T-helper 1 cell (primary cell): Measurements from ENCODE around the gene DCLK3.
A peak's percentile ranks its signal among the peaks of the same experiment; 100 is the strongest.

ENCODE experiments used
- DNase-seq, 5 donors: peaks; one replicate each; pipeline ENCODE4 v3.0.0-alpha.2; 2012 to 2020

Gene DCLK3

DNA sequence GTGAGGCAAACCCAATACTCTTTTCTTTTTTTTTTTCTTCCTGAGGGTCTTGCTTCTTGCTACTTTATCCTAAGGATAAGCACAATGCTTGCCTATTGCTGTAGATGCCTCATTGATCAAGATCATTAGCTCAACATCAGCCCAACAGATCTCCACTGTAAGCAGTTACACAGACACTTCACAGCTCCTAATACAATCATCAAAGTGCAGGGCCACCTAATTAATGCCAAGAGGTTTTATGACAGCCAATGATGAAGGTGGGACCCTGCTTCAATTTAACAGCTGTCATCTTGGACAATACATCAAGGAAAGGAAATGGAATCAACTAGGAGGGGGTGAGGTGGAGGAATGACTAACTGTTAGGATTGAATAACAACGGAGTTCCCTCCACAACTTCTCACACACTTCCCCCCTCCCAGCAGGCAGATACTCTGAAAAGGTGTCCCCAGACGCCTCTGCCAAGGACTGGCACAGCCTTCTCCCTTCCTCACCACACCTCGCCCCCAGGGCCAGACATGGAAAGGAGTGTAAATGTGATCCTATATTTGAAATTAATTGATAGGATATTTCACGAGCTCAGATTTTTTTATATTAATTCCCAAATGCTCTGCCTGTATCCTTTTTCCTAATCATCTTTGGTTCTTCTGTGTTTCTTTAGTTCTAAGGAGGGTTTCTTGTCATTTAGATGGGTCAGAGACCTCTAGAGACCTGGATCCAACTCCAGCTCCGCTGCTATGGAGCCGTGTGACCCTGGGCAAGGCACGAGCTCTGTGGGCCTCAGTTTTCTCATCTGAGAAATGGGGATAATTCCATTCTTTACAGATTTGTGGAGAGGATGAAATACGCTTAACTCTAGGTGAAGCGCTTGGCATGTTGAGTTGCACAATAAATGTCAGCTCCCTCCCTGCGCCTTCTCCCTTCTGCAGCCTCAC lies 1.2 kb downstream of the DCLK3 start:
- DNase-seq: no peak

DNA sequence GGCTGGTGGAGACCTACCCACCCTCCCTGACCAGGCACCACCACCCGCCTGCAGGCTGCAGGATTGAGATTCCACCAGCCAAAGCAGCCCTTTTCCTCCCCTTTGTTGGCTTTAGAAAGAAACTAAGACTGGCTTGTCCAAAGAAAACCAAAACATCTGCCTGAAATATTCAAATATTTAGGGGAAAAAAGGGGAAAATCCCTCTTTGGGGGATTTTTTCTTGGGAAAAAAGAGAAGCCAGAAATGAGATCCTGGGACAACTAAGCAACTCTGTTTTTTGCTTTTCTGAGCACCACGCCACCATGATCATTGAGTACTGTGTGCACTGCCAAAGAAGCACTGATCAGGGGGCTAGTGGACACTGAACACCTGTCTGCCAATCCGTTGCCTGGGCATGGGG lies 2.6 kb downstream of the DCLK3 start:
- DNase-seq: no peak

DNA sequence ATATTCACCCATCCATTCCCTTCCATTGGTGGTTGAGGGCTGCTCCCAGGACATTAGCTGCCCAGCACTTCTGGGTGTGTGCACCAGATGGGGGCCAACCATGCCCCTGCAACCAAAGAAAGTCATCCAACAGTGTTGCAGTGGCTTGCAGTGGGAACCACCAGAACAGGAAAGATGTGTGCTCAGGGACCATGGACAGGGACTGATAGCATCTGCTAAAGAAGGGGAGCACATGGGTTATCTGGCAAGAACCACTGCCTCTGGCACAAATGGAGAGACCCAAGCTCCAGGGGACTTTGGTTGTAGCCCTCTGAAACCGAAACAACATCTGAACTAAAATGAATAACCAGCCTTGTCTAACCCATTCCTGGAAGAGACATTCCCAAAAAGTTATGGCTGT lies 8.1 kb downstream of the DCLK3 start:
- no peak for DNase-seq

DNA sequence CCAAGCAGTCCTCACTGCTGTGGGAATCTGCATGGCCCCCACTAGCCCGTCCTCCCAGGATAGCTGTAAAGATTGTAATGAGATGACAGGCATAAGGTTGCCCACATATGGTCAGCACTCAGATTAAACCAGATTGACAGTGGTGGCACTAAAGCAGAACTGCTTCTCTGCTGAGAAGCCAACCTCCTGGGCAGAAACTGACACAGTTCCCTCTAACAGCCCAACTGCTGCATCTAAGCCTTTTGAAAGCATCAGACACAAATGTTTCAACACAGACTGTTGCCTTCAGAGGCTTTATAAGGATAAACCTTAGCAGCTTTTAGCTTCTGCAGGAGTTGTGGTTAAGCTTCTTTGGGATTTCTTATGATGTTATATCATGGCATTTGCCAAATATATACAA lies 13.0 kb downstream of the DCLK3 start:
- DNase-seq: no peak

DNA sequence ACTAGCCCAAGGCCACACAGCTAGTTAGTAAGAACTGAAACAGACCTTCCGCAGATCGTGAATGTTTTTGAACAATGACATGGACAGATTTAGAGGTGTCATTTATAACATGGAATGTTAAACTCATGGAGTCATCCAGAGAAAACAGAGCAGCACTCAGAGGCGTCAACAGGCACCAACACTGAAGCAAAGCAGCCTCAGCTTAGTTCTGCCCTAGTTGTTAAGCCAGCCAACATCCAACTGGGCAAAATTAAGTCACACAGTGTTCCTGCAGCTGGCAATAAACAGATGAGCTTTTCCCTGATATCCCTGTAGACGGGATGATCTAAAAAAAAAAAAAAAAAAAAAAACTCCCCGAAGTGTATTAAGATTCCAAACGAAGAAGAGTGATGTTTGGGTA lies 13.6 kb downstream of the DCLK3 start:
- DNase-seq: no peak

DNA sequence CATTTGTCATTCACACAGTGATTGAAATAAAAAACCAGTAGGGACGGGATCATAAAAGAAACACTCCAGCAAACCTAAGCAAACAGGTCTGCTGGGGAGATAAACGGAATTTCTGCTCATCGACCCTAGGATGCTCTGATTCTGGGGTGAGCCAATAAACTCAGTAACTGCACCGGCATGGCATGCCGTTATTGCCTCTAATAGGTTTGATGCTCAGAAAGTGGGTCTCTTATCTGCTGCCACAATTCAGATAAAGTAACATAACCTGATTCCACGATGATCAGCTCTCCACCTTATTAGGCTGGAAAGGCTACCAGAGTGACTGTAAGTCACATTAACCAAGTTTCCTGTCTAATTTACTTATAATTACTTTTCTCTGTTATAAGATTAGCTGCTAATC lies 19.6 kb downstream of the DCLK3 start:
- no peak for DNase-seq

DNA sequence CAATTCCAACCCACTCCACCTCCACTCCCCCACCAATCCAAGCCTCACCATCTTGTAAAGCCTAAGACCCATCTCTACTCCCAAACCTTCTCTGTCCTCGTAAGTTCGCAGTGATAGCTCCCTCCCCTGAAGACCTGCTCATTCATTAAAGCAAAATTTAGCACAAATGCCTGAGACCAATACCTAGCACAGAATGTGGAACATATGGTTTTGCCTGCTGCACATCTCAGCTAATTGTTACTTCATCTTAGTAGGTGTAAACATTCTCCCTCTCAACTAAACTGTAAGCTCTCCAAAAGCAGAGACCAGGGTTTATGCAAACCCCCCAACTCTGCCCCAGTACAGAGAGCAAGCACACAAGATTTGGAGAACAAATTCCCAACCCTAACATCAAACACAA lies 20.5 kb downstream of the DCLK3 start:
- no peak for DNase-seq

DNA sequence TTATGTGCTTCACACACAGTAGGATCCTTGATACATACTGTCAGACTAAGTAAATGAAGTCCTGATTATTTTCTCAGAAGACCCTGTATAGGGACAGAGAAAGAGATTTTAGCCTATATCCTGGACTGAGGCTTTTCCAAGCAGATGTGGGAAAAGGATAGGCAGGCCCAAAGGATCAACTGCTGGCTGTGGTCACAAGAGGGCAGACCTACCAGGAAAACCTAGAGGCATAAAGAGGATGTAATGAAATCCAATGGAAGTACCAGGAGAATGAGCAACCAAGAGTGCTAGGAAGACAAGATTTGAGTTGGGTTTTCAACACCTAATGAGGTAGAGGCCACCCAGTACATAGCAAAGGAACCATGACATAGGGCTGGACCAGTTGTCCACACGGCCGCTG lies 23.1 kb downstream of the DCLK3 start:
- DNase-seq: no peak

DNA sequence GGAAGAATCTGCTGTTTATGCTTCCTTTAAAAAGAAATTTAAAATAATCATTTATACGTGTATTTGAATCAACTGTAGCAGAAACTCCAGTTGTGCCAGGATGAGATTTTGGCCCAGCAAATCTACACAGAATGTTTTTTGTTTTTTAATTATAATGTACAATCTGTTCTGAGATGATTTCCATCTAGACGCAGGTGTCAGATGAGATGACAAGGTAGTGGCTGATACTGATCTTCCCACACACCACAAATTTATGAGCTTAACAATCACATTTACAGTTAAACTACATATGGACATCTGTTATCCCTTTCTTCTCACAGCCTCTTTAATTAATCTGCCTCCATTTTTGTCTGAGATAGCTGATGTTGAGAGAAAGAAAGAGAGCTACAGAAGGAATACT lies 23.6 kb downstream of the DCLK3 start:
- no peak for DNase-seq

DNA sequence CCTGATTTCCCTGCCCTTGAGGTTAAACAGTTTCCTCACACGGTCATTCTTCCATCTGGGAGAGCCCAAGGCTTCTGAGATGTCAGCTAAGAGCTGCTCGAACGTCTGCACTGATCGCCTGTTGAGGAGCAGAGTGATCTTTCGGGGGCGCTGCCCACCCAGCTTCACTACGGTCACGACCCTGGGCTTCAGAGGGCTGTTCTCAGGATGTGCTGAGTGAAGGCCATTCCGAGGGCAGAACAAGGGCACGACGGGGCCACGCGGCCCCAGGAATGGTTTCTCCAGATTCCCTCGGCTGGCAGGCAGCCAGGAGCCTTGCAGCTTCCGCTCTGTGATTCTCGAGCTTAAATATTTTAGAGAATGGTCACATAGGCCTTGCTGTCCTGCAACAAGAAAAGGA lies 25.7 kb downstream of the DCLK3 start:
- DNase-seq: no peak

DNA sequence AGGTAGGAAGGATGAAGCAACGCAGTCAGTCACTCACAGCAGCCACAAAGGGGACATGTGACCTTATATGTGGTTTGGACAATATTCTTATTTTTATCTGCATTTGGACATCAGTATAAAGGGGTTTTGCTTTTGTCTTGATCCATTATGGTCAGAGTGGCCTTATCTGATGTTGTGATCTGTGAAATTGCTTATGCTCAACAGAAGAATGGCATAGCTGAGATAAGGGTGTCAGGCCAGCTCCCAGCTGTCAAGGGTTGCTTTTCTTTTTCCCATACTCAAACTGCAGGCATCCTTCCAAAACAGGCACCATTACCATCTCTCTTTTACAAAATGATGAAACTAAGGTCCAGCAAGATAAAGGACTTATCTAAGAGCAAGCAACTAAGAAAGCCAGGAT lies 28.1 kb downstream of the DCLK3 start:
- DNase-seq: no peak

DNA sequence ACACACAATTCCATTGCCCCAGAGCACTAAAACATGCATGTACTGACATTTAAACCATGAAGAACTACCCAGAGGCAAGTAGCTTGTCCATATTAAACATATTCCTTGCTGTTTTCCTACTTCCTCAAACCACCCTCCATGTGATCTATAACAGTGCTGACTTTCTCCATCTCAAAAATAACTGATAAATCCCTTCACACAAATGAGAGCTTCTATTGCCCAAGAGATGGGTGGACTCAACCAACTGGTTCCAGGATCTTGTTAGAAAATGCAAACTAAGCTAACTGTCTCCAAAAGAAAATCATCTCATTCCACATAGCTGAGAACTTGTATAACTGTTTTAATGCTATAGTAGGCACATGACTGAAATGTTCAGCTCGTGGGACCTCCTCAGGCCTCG lies 29.6 kb downstream of the DCLK3 start:
- DNase-seq: no peak

DNA sequence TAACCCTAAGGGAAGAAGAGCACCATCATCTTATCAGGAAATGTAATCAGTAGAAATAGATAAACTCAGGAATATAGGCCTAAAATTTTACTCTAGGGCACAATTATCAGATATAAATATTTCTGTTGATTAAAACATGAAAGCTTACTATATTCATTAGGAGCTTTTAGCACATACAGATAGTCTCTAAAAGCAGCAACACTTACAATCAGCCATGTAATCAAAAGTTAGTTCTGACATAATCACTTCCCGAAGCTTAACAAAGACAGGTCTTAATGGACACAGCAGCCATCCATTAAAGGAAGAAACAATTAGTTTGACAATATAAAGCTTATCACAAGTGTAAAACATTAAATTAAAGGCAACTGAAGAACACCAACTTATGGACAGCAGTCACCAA lies 30.6 kb downstream of the DCLK3 start:
- DNase-seq: no peak

DNA sequence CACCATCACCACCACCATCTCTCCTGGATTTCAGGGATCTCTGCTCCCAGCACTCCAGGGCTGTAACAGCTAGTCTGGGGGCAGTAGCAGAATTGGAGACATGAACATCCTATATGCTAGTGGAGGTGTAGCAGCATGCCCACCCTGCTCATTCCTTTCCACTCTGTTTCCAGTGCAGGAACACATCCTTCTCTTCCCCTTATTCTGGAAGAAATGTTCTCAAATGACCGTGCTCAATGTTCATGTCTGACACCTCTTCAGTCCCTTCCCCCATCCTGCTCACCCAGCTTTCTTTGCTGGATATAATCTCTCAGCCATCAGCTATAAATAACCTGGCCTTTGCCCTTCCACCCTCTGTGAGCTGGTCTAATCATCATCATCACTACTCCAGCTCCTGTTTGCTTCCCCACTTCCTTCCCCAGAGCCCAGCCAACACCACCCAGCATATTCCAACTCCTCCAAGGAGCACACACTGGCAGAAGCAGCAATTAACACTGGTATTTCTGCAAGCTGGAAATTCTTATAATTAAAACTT lies 31.1 kb downstream of the DCLK3 start:
- no peak for DNase-seq

DNA sequence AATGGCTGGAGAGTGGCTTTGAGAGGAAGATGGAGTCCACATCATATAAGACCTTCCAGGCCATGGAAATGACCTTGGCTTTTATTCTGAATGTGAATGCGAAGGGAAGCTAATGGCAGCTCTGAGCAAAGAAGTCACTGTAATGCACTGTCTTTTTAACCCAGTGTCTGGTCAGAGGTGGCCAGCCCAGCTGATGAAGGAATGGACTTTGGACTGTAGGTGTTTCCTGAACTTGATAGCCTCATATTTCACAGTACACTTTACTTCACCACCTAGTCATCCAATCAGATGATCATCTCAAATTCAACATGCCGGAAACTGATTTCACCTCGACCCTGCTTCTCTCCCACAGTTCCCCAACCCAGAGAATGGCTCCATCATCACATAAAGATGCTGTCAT lies 33.4 kb downstream of the DCLK3 start:
- no peak for DNase-seq

DNA sequence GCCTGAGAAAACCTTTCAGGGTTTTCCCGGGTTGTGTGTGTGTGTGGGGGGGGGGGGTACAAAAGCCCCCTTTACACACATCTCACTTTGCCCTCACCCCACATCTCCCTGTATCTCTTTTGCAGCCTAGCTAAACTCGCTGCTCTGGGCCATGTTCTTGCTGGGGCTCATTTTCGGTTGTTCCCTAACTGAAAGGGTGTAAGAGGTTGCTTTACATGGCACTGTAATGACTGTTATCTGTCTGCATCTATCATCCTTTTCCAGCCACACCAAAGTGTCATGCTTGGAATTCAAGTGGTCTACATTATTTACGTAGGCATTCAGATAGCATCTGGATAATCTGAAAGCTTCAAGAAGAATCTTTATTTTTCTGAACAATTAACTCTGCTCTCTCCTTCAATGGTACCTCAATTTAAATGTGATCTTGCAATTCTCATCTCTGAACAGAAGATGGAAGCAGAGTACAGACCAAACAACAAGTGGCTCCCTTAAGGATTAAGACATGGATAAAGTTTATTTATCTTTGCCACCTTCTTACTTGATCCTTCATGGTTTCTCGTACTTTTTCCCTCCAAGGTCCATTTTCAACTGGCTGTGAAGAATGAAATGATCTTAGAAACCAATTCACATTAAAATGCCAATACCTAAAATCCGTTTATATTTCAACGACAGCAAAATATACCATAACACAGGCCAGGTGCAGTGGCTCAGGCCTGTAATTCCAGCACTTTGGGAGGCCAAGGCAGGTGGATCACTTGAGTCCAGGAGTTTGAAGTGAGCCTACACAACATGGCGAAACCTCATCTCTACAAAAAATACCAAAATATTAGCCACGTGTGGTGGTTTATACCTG lies 34.9 kb downstream of the DCLK3 start:
- peak in 1 of 5 donors; percentile 16 for DNase-seq

DNA sequence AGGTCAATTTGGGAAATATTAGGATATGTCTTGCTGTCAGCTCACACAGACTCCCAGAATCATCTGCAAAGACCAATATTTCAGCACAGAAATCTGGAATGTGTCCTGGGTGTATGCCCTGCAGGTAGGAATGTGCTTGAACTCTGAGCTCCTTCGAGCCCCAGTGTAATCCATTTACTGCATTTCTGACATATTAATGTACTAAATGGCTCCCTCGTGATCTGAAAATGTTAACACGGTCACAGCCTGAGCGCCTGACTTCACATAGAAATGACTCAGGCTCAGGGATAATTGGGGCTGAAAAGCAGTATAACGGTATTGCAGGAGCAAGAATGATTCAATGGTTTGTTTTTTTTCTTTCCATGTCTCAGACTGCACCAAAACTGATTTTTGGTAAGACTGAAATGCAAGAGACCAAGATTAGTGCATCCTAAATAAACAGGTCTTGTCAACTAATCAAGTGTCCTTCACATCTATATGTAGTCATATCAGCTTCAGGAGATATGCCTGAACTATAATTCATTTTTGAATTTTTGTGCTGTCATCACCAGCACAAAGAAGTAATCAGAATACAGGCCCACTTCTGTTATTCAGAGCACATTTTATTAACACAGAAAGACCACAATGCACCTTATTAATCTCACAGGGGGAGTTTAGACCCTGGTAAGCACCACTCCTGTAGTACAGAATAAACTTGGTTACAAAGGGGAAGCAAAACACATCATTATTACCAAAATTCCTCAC lies 49.8 kb downstream of the DCLK3 start:
- DNase-seq: no peak

DNA sequence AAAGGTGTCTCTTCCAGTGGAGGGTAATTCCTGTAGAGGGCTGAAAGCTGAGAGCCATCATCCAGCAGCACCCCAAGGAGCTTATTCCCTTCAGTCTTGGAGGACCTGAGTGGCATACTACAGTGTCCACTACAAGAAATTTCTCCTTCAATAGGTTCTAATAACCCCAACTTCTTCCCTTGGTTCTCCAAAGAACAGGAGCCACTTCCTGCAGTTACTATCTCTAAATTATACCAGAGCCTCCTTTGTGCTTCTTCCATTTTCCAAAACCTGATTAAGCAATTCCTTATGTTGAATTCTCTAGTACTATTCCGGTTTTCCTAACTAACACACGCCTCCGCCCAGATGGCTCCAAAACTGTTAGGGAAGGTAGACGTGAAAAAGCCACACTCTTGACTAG lies 50.4 kb downstream of the DCLK3 start:
- no peak for DNase-seq

DNA sequence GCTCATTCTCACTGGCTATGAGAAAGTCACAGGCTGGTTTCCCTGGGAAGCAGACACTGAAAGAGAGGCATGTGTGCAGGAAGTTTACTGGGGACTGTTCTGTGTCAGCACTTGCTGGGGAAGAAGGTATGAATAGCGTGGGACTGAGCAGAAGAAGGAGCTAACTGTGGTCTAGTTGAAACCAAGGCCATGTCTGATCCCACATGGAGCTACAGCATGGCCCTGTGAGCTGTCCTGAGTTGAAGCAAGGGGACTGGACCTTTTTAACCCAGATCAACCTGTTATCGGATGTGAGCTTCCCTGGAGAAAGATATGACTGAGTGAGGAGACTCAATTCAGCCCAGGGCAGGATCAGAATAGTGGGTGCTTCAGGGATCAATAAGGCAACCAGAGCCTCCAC lies 53.7 kb downstream of the DCLK3 start:
- no peak for DNase-seq

DNA sequence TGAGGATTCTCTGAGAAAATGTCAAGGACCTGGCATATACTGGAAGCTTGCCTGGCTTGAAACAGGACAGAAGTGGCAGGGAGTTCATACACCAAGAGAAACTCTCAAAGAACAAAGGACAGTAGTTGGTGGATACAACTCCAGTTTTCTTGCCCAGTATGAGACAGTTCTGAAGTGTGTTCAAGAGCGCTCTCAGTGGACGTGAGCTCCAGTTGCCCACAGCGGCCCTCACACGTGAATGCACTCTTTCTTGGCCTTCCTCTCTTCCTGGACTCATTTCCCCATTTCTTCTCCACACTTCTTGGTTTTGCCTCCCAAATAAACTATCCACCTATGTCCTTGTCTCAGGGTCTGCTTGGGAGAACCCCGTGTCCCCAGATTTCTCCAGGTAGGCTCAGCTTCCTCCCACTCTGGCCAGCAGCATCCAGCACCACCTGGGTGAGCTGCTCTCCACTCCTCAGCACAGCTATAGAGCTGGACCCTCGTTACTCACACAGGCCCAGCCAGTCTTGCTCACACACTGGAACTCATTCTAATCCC lies 54.5 kb downstream of the DCLK3 start:
- no peak for DNase-seq

DNA sequence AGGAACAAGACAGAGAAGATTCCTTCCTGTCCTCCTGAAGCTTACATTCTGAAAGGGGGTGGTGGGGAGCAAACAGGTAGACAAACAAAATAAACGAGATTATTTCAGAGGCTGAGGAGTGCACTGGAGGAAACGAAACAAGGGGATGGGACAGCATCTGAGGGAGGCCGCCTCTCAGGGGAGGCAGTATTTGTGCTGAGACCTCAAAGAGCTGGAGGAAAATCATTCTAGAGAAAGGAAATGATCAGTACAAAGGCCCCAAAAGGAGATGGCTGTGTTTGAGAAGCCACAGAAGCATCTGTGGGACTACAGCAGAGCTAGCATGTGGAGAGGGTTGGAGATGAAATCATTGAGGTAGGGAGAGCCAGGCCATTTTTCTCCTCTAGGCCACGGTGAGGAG lies 55.1 kb downstream of the DCLK3 start:
- DNase-seq: no peak

DNA sequence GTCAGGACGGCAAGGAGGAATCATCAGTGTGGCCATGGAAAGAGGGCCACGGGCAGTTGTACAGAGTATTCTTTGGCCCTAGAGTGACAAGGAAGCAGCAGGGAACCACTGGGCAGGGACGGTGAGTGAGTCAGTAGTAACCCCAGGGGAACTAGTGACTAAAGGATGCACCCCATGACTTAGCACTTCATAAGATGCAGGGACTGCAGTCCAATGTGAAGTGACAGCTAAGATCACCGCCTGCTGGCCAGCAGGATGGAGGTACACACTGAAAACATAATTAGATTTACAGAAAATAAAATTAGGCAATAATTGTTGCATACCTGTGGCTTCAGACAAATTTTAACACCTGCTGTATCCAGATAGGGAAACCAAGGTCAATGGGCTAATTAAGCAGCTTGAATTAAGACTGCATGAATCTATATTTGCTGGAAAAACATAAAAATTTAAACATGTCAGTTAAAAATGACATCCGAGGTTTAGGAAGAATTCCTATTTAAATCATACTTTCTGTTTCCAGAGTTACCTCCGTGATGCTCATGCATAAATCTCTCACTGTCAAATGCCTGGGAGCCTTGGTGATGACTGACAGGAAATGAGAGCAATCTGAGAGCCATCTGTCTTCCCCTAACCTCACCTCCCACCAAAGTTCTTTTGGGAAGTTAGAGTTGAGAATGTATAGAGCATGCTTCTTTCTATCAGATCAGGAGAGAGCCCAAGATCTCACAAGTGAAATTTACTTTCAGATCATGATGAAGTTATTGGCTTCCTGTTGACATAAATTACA lies 56.5 kb downstream of the DCLK3 start:
- no peak for DNase-seq
